GM12873 (cell line): ENCODE data around the gene ACLY.
A peak's percentile ranks its signal among the peaks of the same experiment; 100 is the strongest.

Source experiments
- CTCF ChIP-seq: IDR thresholded peaks from 2 replicates; pipeline ENCODE4 v1.5.1; 2012; ENCODE audit warnings: low read depth, mild to moderate bottlenecking, moderate library complexity, low read length, control low read depth; ENCODE audit not compliant: insufficient read depth; ENCODE audit errors: missing control alignments

The ACLY gene

GRCh38 chr17:41918314-41919164 lies at the start of gene ACLY:
ACLY (minus strand) TSS chr17:41918951; CDS start chr17:41913873, 5,078 bp downstream.
- TF ChIP-seq CTCF: no peak

- no peak for TF ChIP-seq CTCF
These were observed 49.3 kb upstream of the ACLY start for GRCh38 chr17:41967921-41968578.

- no peak for TF ChIP-seq CTCF
These were observed 48.6 kb upstream of the ACLY start for GRCh38 chr17:41967141-41967920.

GRCh38 chr17:41966463-41967140 lies 47.9 kb upstream of the ACLY start, which contains the start of gene CNP:
CNP (plus strand) TSS chr17:41966795; CDS start chr17:41966885, 90 bp downstream.
- no peak for TF ChIP-seq CTCF

- no peak for TF ChIP-seq CTCF
These were observed 47.1 kb upstream of the ACLY start for GRCh38 chr17:41965694-41966462.

GRCh38 chr17:41962768-41963434 lies 44.1 kb upstream of the ACLY start:
- peak; percentile 93 for TF ChIP-seq CTCF
